Nephron progenitor cell (in vitro differentiated cells): ENCODE data around the gene WT1.
A peak's percentile ranks its signal among the peaks of the same experiment; 100 is the strongest.

Source experiments
- DNase-seq: peaks from one replicate; pipeline ENCODE4 v3.0.0; 2021
- H3K27ac Mint-ChIP-seq: 2 replicates; pipeline ENCODE4 v1.8.0; 2021; ENCODE audit warnings: mild to moderate bottlenecking, moderate library complexity, mixed read lengths
- H3K27me3 Mint-ChIP-seq: 2 replicates; pipeline ENCODE4 v1.8.0; 2021; ENCODE audit warnings: mild to moderate bottlenecking, low read depth, mixed read lengths; ENCODE audit not compliant: poor library complexity
- H3K36me3 Mint-ChIP-seq: 2 replicates; pipeline ENCODE4 v1.8.0; 2021; ENCODE audit warnings: low read depth, mixed read lengths
- H3K4me1 Mint-ChIP-seq: 2 replicates; pipeline ENCODE4 v1.8.0; 2021; ENCODE audit warnings: mixed read lengths
- H3K4me3 Mint-ChIP-seq: 2 replicates; pipeline ENCODE4 v1.8.0; 2021; ENCODE audit warnings: mild to moderate bottlenecking, moderate library complexity, mixed read lengths
- H3K9me3 Mint-ChIP-seq: 2 replicates; pipeline ENCODE4 v1.8.0; 2021; ENCODE audit warnings: mild to moderate bottlenecking, moderate library complexity, mixed read lengths
- CTCF ChIP-seq: fragments of 200-600 bp; sonication (generic); IDR thresholded peaks from 2 replicates; pipeline ENCODE4 v1.5.0; 2021; ENCODE audit warnings: antibody characterized with exemption

The WT1 gene

GRCh38 chr11:32417806-32418205, 17.5 kb downstream of the WT1 start:
- TF ChIP-seq CTCF, result no peak
- DNase-seq, result no peak
- Mint-ChIP-seq H3K4me1 (peaks cover 60% of the 10 kb centered on the region), H3K27me3 (peaks cover 38% of the 10 kb centered on the region), H3K36me3 (peaks cover 91% of the 10 kb centered on the region), H3K4me3 (no peak overlapping the region), H3K9me3 (no peaks in the 10 kb centered on the region), H3K27ac (no peak overlapping the region)

GRCh38 chr11:32416301-32416700, 19.0 kb downstream of the WT1 start:
- TF ChIP-seq CTCF, result no peak
- no peak overlapping the region for H3K27ac Mint-ChIP-seq
- DNase-seq, result no peak
- no peak overlapping the region for H3K4me3 Mint-ChIP-seq
- H3K27me3 Mint-ChIP-seq, result peaks cover 34% of the 10 kb centered on the region
- no peaks in the 10 kb centered on the region for H3K9me3 Mint-ChIP-seq
- peaks cover 91% of the 10 kb centered on the region for H3K36me3 Mint-ChIP-seq
- peaks cover 60% of the 10 kb centered on the region for H3K4me1 Mint-ChIP-seq

- TF ChIP-seq CTCF, result no peak
- Mint-ChIP-seq H3K9me3 (no peaks in the 10 kb centered on the region), H3K27ac (no peak overlapping the region), H3K4me1 (peaks cover 60% of the 10 kb centered on the region), H3K4me3 (peak overlapping the region; percentile 19), H3K36me3 (peaks cover 94% of the 10 kb centered on the region), H3K27me3 (peaks cover 35% of the 10 kb centered on the region)
- DNase-seq, result no peak
These were observed 20.4 kb downstream of the WT1 start for GRCh38 chr11:32414925-32415324.

- Mint-ChIP-seq H3K4me1 (peaks cover 54% of the 10 kb centered on the region), H3K36me3 (peaks cover 93% of the 10 kb centered on the region), H3K27me3 (peaks cover 24% of the 10 kb centered on the region), H3K9me3 (no peaks in the 10 kb centered on the region), H3K4me3 (no peak overlapping the region), H3K27ac (peak overlapping the region; percentile 62)
- no peak for TF ChIP-seq CTCF
- DNase-seq, result no peak
These were observed 23.3 kb downstream of the WT1 start for GRCh38 chr11:32411942-32412615.

- no peaks in the 10 kb centered on the region for H3K9me3 Mint-ChIP-seq
- no peak overlapping the region for H3K4me3 Mint-ChIP-seq
- H3K27ac Mint-ChIP-seq, result no peak overlapping the region
- peaks cover 13% of the 10 kb centered on the region for H3K27me3 Mint-ChIP-seq
- H3K4me1 Mint-ChIP-seq, result peaks cover 36% of the 10 kb centered on the region
- TF ChIP-seq CTCF, result no peak
- H3K36me3 Mint-ChIP-seq, result peaks cover 86% of the 10 kb centered on the region
- DNase-seq, result no peak
These were observed 29.7 kb downstream of the WT1 start for GRCh38 chr11:32405592-32405991.

GRCh38 chr11:32402836-32403235, 32.5 kb downstream of the WT1 start:
- no peaks in the 10 kb centered on the region for H3K9me3 Mint-ChIP-seq
- no peak for DNase-seq
- H3K4me1 Mint-ChIP-seq, result peaks cover 41% of the 10 kb centered on the region
- H3K27ac Mint-ChIP-seq, result peak overlapping the region; percentile 66
- no peak overlapping the region for H3K4me3 Mint-ChIP-seq
- TF ChIP-seq CTCF, result no peak
- H3K27me3 Mint-ChIP-seq, result peaks cover 12% of the 10 kb centered on the region
- H3K36me3 Mint-ChIP-seq, result peaks cover 90% of the 10 kb centered on the region
